ENCODE results near the gene TBC1D3B.
"Not testable (repeated sequence)": the region's sequence is repeated elsewhere in the genome, so short reads cannot be mapped to it uniquely, and the experiment has no call there.

Gene TBC1D3B

GRCh38 chr17:36127199-36127893 lies 49.1 kb downstream of the TBC1D3B start:
- Histone ChIP-seq H3K27me3 (ENCODE audit: insufficient read depth, low read length) (peaks cover 62% of the 10 kb centered on the region), H3K36me3 (ENCODE audit: insufficient read depth, low read length) (no peaks in the 10 kb centered on the region), H3K4me1 (ENCODE audit: control insufficient read depth, insufficient read depth, low read length, unreplicated experiment) (no peaks in the 10 kb centered on the region), H2AFZ (ENCODE audit: low read length, unreplicated experiment) (no peak overlapping the region), H3K79me2 (ENCODE audit: control insufficient read depth, insufficient read depth, low read length, unreplicated experiment) (no peaks in the 10 kb centered on the region), H3K4me3 (ENCODE audit: low read depth, low read length) (no peak overlapping the region), H3K27ac (ENCODE audit: low read depth, low read length) (no peak overlapping the region)

GRCh38 chr17:36124879-36125824 lies 51.3 kb downstream of the TBC1D3B start:
- no peak overlapping the region for H3K27ac ChIP-seq (ENCODE audit: low read depth, low read length)
- H3K4me3 ChIP-seq (ENCODE audit: low read depth, low read length) = no peak overlapping the region
- H3K36me3 ChIP-seq (ENCODE audit: insufficient read depth, low read length) = no peaks in the 10 kb centered on the region
- H3K27me3 ChIP-seq (ENCODE audit: insufficient read depth, low read length) = peaks cover 51% of the 10 kb centered on the region
- no peaks in the 10 kb centered on the region for H3K4me1 ChIP-seq (ENCODE audit: control insufficient read depth, insufficient read depth, low read length, unreplicated experiment)
- H2AFZ ChIP-seq (ENCODE audit: low read length, unreplicated experiment) = no peak overlapping the region
- no peaks in the 10 kb centered on the region for H3K79me2 ChIP-seq (ENCODE audit: control insufficient read depth, insufficient read depth, low read length, unreplicated experiment)

- no peak overlapping the region for H3K4me3 ChIP-seq (ENCODE audit: low read depth, low read length)
- H3K79me2 ChIP-seq (ENCODE audit: control insufficient read depth, insufficient read depth, low read length, unreplicated experiment) = no peaks in the 10 kb centered on the region
- H3K27me3 ChIP-seq (ENCODE audit: insufficient read depth, low read length) = peaks cover 40% of the 10 kb centered on the region
- H2AFZ ChIP-seq (ENCODE audit: low read length, unreplicated experiment) = no peak overlapping the region
- no peaks in the 10 kb centered on the region for H3K36me3 ChIP-seq (ENCODE audit: insufficient read depth, low read length)
- no peaks in the 10 kb centered on the region for H3K4me1 ChIP-seq (ENCODE audit: control insufficient read depth, insufficient read depth, low read length, unreplicated experiment)
- no peak overlapping the region for H3K27ac ChIP-seq (ENCODE audit: low read depth, low read length)
Observed at GRCh38 chr17:36123431-36123830, 53.0 kb downstream of the TBC1D3B start.

GRCh38 chr17:36121099-36121498 lies 55.3 kb downstream of the TBC1D3B start:
- not testable (repeated sequence) for H3K4me3 ChIP-seq (ENCODE audit: low read depth, low read length); H3K27ac ChIP-seq (ENCODE audit: low read depth, low read length); H2AFZ ChIP-seq (ENCODE audit: low read length, unreplicated experiment); H3K4me1 ChIP-seq (ENCODE audit: control insufficient read depth, insufficient read depth, low read length, unreplicated experiment); H3K79me2 ChIP-seq (ENCODE audit: control insufficient read depth, insufficient read depth, low read length, unreplicated experiment); H3K36me3 ChIP-seq (ENCODE audit: insufficient read depth, low read length)
- H3K27me3 ChIP-seq (ENCODE audit: insufficient read depth, low read length) = peaks cover 39% of the 10 kb centered on the region

GRCh38 chr17:36120221-36120620 lies 56.2 kb downstream of the TBC1D3B start:
- Histone ChIP-seq H3K79me2 (ENCODE audit: control insufficient read depth, insufficient read depth, low read length, unreplicated experiment) (no peaks in the 10 kb centered on the region), H3K36me3 (ENCODE audit: insufficient read depth, low read length) (no peaks in the 10 kb centered on the region)

GRCh38 chr17:36118477-36119353 lies 57.7 kb downstream of the TBC1D3B start:
- H3K36me3 ChIP-seq (ENCODE audit: insufficient read depth, low read length) = no peaks in the 10 kb centered on the region
- peaks cover 36% of the 10 kb centered on the region for H3K27me3 ChIP-seq (ENCODE audit: insufficient read depth, low read length)
- no peak overlapping the region for H3K4me3 ChIP-seq (ENCODE audit: low read depth, low read length)
- no peaks in the 10 kb centered on the region for H3K79me2 ChIP-seq (ENCODE audit: control insufficient read depth, insufficient read depth, low read length, unreplicated experiment)
- no peak overlapping the region for H3K27ac ChIP-seq (ENCODE audit: low read depth, low read length)
- H3K4me1 ChIP-seq (ENCODE audit: control insufficient read depth, insufficient read depth, low read length, unreplicated experiment) = no peaks in the 10 kb centered on the region
- H2AFZ ChIP-seq (ENCODE audit: low read length, unreplicated experiment) = no peak overlapping the region

More at GRCh38 chr17:36120221-36120620, 56.2 kb downstream of the TBC1D3B start:
- no peaks in the 10 kb centered on the region for H3K4me1 ChIP-seq (ENCODE audit: control insufficient read depth, insufficient read depth, low read length, unreplicated experiment)
- H3K4me3 ChIP-seq (ENCODE audit: low read depth, low read length) = no peak overlapping the region
- no peak overlapping the region for H2AFZ ChIP-seq (ENCODE audit: low read length, unreplicated experiment)
- peaks cover 40% of the 10 kb centered on the region for H3K27me3 ChIP-seq (ENCODE audit: insufficient read depth, low read length)
- H3K27ac ChIP-seq (ENCODE audit: low read depth, low read length) = no peak overlapping the region

- Histone ChIP-seq H3K79me2 (ENCODE audit: control insufficient read depth, insufficient read depth, low read length, unreplicated experiment) (no peaks in the 10 kb centered on the region), H3K4me3 (ENCODE audit: low read depth, low read length) (no peak overlapping the region), H3K27ac (ENCODE audit: low read depth, low read length) (no peak overlapping the region), H3K27me3 (ENCODE audit: insufficient read depth, low read length) (peaks cover 26% of the 10 kb centered on the region; the same call in 1 of the 2 replicates), H2AFZ (ENCODE audit: low read length, unreplicated experiment) (no peak overlapping the region), H3K36me3 (ENCODE audit: insufficient read depth, low read length) (no peaks in the 10 kb centered on the region), H3K4me1 (ENCODE audit: control insufficient read depth, insufficient read depth, low read length, unreplicated experiment) (no peaks in the 10 kb centered on the region)
Observed at GRCh38 chr17:36117505-36118382, 58.7 kb downstream of the TBC1D3B start.
